Measurements from ENCODE around the gene FRMD5. TPM values are rescaled to one million over a fixed set of nuclear protein-coding genes. Genes with fewer than 3 reads are reported as not detected.

Gene FRMD5
- total and polyA plus RNA-seq, 9 donors, result 0.19 to 1.4 (median 0.46) TPM

- 92% methylated on average over 13 of the region's 15 CpGs for WGBS (ENCODE audit: insufficient coverage)
- no peak for DNase-seq
- no peaks in the 10 kb centered on the region for H3K27me3 ChIP-seq (ENCODE audit: control insufficient read depth, insufficient read depth, low read length)
Observed at GRCh38 chr15:43989938-43990337, 205.1 kb downstream of the FRMD5 start.

GRCh38 chr15:43988900-43989299 lies 206.2 kb downstream of the FRMD5 start:
- no peaks in the 10 kb centered on the region for H3K36me3 ChIP-seq (ENCODE audit: control insufficient read depth, insufficient read depth, low read length)
- no peak for DNase-seq
- H3K4me3 ChIP-seq (ENCODE audit: low read length), result no peak overlapping the region
- no peaks in the 10 kb centered on the region for H3K27me3 ChIP-seq (ENCODE audit: control insufficient read depth, insufficient read depth, low read length)
- no peaks in the 10 kb centered on the region for H3K9me3 ChIP-seq (replicated peaks; ENCODE audit: control insufficient read depth, low read depth, low read length)
- no peaks in the 10 kb centered on the region for H3K4me1 ChIP-seq (ENCODE audit: control insufficient read depth, insufficient read depth, low read length)
- 96% methylated on average over 11 of the region's 13 CpGs for WGBS (ENCODE audit: insufficient coverage)
- no peak overlapping the region for H3K27ac ChIP-seq (ENCODE audit: low read length)

More at GRCh38 chr15:43989938-43990337, 205.1 kb downstream of the FRMD5 start:
- no peaks in the 10 kb centered on the region for H3K36me3 ChIP-seq (ENCODE audit: control insufficient read depth, insufficient read depth, low read length)
- no peaks in the 10 kb centered on the region for H3K4me1 ChIP-seq (ENCODE audit: control insufficient read depth, insufficient read depth, low read length)
- H3K9me3 ChIP-seq (replicated peaks; ENCODE audit: control insufficient read depth, low read depth, low read length), result no peaks in the 10 kb centered on the region
- no peak overlapping the region for H3K27ac ChIP-seq (ENCODE audit: low read length)
- H3K4me3 ChIP-seq (ENCODE audit: low read length), result no peak overlapping the region

GRCh38 chr15:43987924-43988323 lies 207.1 kb downstream of the FRMD5 start:
- no peak overlapping the region for H3K4me3 ChIP-seq (ENCODE audit: low read length)
- DNase-seq, result no peak
- H3K36me3 ChIP-seq (ENCODE audit: control insufficient read depth, insufficient read depth, low read length), result no peaks in the 10 kb centered on the region
- H3K27ac ChIP-seq (ENCODE audit: low read length), result no peak overlapping the region
- no CpG with 5 or more reads among the region's 1 CpG for WGBS (ENCODE audit: insufficient coverage)
- H3K27me3 ChIP-seq (ENCODE audit: control insufficient read depth, insufficient read depth, low read length), result no peaks in the 10 kb centered on the region
- H3K4me1 ChIP-seq (ENCODE audit: control insufficient read depth, insufficient read depth, low read length), result no peaks in the 10 kb centered on the region
- H3K9me3 ChIP-seq (replicated peaks; ENCODE audit: control insufficient read depth, low read depth, low read length), result no peaks in the 10 kb centered on the region

DNA sequence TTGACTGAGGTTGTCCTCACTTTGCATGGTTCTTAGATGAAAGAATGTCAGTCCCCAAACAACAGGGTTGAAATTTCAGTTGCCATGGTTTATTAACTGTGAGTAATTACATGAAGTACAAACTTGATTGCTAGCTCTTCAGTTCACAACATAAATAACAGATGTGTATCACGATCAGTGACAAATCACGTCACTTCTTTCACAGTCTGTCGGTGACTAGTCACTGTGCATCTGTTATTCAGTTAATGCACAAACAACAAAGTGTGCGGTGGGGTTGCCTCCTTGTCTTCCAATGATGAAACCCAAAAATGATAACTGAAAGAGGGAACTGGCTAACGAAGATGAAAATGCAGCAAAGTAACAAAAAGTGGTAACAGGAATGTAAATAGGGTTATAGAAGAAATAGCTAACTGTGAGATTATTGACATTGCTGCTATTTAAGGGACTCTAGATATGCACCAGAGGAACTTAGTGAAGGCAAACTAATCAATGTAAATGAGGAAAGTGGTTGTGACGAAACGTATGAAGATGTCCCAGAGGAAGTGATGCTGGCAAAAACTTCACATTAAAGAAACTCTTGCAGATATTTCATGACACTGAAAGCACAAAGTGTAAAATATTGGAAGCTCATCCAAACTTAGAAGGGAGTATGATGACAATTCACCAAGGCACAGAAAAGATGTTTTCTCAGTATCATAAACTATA lies 208.9 kb downstream of the FRMD5 start:
- no peak overlapping the region for H3K27ac ChIP-seq (ENCODE audit: low read length)
- no peaks in the 10 kb centered on the region for H3K9me3 ChIP-seq (replicated peaks; ENCODE audit: control insufficient read depth, low read depth, low read length)
- 60% methylated on average over 3 of the region's 7 CpGs for WGBS (ENCODE audit: insufficient coverage)
- H3K36me3 ChIP-seq (ENCODE audit: control insufficient read depth, insufficient read depth, low read length), result no peaks in the 10 kb centered on the region
- H3K4me1 ChIP-seq (ENCODE audit: control insufficient read depth, insufficient read depth, low read length), result no peaks in the 10 kb centered on the region
- H3K4me3 ChIP-seq (ENCODE audit: low read length), result no peak overlapping the region
- H3K27me3 ChIP-seq (ENCODE audit: control insufficient read depth, insufficient read depth, low read length), result no peaks in the 10 kb centered on the region
- DNase-seq, result no peak

- H3K36me3 ChIP-seq (ENCODE audit: control insufficient read depth, insufficient read depth, low read length), result no peaks in the 10 kb centered on the region
- DNase-seq, result no peak
- H3K4me1 ChIP-seq (ENCODE audit: control insufficient read depth, insufficient read depth, low read length), result no peaks in the 10 kb centered on the region
- no peak overlapping the region for H3K27ac ChIP-seq (ENCODE audit: low read length)
- no CpG with 5 or more reads among the region's 2 CpGs for WGBS (ENCODE audit: insufficient coverage)
- H3K4me3 ChIP-seq (ENCODE audit: low read length), result no peak overlapping the region
- no peaks in the 10 kb centered on the region for H3K27me3 ChIP-seq (ENCODE audit: control insufficient read depth, insufficient read depth, low read length)
- H3K9me3 ChIP-seq (replicated peaks; ENCODE audit: control insufficient read depth, low read depth, low read length), result peaks cover 2% of the 10 kb centered on the region
Observed at GRCh38 chr15:43981576-43981975, 213.5 kb downstream of the FRMD5 start.

DNA sequence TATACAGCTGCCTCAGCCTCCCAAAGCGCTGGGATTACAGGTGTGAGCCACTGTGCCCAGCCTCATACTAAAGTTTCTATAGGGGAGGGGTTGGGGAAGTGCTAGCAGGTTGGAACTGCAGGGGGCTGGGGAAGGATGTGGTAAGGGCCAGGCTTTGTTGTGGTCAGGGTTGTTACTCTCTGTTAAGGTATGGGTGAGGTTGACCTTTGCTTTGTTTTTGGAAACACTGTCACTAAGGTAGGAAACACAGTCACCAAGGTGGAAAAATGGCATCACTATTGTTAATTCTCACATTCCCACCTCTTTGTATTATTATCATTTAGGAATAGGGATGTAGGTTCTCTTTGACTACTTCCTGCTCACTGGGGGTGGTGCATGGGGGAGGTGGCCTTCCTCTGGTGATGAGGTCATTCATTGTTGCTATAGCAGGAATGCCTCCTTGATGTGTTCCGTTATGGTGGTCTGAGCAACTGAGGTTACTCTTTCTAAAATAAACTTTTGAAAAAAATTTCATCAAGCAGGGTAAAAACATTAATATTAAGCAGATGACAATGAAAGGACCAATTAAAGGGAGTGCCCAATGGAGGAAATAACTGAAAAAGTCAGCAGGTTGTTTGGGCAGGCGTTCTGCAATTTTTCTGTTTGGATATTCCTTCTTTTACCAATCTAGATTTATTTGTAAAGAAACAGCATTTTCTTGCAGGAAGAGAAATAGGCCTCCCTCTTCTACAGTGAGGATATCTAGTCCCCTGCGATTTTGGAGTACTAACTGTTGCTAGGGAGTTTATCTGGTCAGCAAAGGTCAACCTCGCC lies 217.8 kb downstream of the FRMD5 start:
- H3K4me1 ChIP-seq (ENCODE audit: control insufficient read depth, insufficient read depth, low read length), result no peaks in the 10 kb centered on the region
- 100% methylated on average over 1 of the region's 5 CpGs for WGBS (ENCODE audit: insufficient coverage)
- no peaks in the 10 kb centered on the region for H3K36me3 ChIP-seq (ENCODE audit: control insufficient read depth, insufficient read depth, low read length)
- no peak overlapping the region for H3K27ac ChIP-seq (ENCODE audit: low read length)
- no peak for DNase-seq
- H3K9me3 ChIP-seq (replicated peaks; ENCODE audit: control insufficient read depth, low read depth, low read length), result peaks cover 2% of the 10 kb centered on the region
- H3K27me3 ChIP-seq (ENCODE audit: control insufficient read depth, insufficient read depth, low read length), result no peaks in the 10 kb centered on the region
- H3K4me3 ChIP-seq (ENCODE audit: low read length), result no peak overlapping the region

GRCh38 chr15:43975770-43976169 lies 219.3 kb downstream of the FRMD5 start:
- no peaks in the 10 kb centered on the region for H3K27me3 ChIP-seq (ENCODE audit: control insufficient read depth, insufficient read depth, low read length)
- no CpG with 5 or more reads among the region's 1 CpG for WGBS (ENCODE audit: insufficient coverage)
- no peaks in the 10 kb centered on the region for H3K4me1 ChIP-seq (ENCODE audit: control insufficient read depth, insufficient read depth, low read length)
- H3K4me3 ChIP-seq (ENCODE audit: low read length), result no peak overlapping the region
- peaks cover 2% of the 10 kb centered on the region for H3K9me3 ChIP-seq (replicated peaks; ENCODE audit: control insufficient read depth, low read depth, low read length)
- no peaks in the 10 kb centered on the region for H3K36me3 ChIP-seq (ENCODE audit: control insufficient read depth, insufficient read depth, low read length)
- no peak for DNase-seq
- no peak overlapping the region for H3K27ac ChIP-seq (ENCODE audit: low read length)

DNA sequence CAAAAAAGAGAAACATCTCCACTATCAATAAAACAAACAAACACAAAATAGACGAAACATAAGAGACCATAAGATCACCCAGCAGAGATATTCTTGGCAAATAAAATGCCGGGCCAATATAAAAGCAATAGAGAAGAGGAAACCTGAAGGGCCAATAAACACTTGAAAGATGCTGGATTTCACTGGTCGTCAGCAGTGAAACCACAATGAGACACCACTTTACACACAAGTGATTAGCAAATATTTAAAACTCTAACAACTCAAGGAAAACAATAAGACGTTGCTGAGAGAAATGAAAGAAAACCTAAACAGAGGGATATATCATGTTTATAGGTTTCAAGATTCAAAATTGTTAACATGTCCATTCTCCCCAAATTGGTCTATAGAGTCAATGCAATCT lies 219.7 kb downstream of the FRMD5 start:
- H3K4me1 ChIP-seq (ENCODE audit: control insufficient read depth, insufficient read depth, low read length), result no peaks in the 10 kb centered on the region
- no CpG with 5 or more reads among the region's 4 CpGs for WGBS (ENCODE audit: insufficient coverage)
- no peak overlapping the region for H3K27ac ChIP-seq (ENCODE audit: low read length)
- H3K27me3 ChIP-seq (ENCODE audit: control insufficient read depth, insufficient read depth, low read length), result no peaks in the 10 kb centered on the region
- no peaks in the 10 kb centered on the region for H3K36me3 ChIP-seq (ENCODE audit: control insufficient read depth, insufficient read depth, low read length)
- peaks cover 2% of the 10 kb centered on the region for H3K9me3 ChIP-seq (replicated peaks; ENCODE audit: control insufficient read depth, low read depth, low read length)
- no peak for DNase-seq
- H3K4me3 ChIP-seq (ENCODE audit: low read length), result no peak overlapping the region

GRCh38 chr15:43974852-43975251 lies 220.2 kb downstream of the FRMD5 start:
- 52% methylated on average over 2 of the region's 3 CpGs for WGBS (ENCODE audit: insufficient coverage)
- no peaks in the 10 kb centered on the region for H3K27me3 ChIP-seq (ENCODE audit: control insufficient read depth, insufficient read depth, low read length)
- no peak for DNase-seq
- H3K4me1 ChIP-seq (ENCODE audit: control insufficient read depth, insufficient read depth, low read length), result no peaks in the 10 kb centered on the region
- no peaks in the 10 kb centered on the region for H3K36me3 ChIP-seq (ENCODE audit: control insufficient read depth, insufficient read depth, low read length)
- H3K4me3 ChIP-seq (ENCODE audit: low read length), result no peak overlapping the region
- no peak overlapping the region for H3K27ac ChIP-seq (ENCODE audit: low read length)
- H3K9me3 ChIP-seq (replicated peaks; ENCODE audit: control insufficient read depth, low read depth, low read length), result peaks cover 2% of the 10 kb centered on the region

- Histone ChIP-seq H3K4me3 (ENCODE audit: low read length) (no peak overlapping the region), H3K27ac (ENCODE audit: low read length) (no peak overlapping the region), H3K27me3 (ENCODE audit: control insufficient read depth, insufficient read depth, low read length) (no peaks in the 10 kb centered on the region), H3K36me3 (ENCODE audit: control insufficient read depth, insufficient read depth, low read length) (no peaks in the 10 kb centered on the region), H3K9me3 (replicated peaks; ENCODE audit: control insufficient read depth, low read depth, low read length) (no peaks in the 10 kb centered on the region), H3K4me1 (ENCODE audit: control insufficient read depth, insufficient read depth, low read length) (no peaks in the 10 kb centered on the region)
- no CpG with 5 or more reads among the region's 1 CpG for WGBS (ENCODE audit: insufficient coverage)
- no peak for DNase-seq
Observed at GRCh38 chr15:43969802-43970375, 225.2 kb downstream of the FRMD5 start.
